ENCODE data around the gene C1QTNF8.

The C1QTNF8 gene

GRCh38 chr16:1073262-1073558 lies 22.8 kb downstream of the C1QTNF8 start:
- H3K4me3 Mint-ChIP-seq = no peak overlapping the region
- no peak overlapping the region for H3K27ac Mint-ChIP-seq
- no peaks in the 10 kb centered on the region for H3K9me3 Mint-ChIP-seq
- no peaks in the 10 kb centered on the region for H3K36me3 Mint-ChIP-seq (ENCODE audit: low read depth)
- peaks cover 5% of the 10 kb centered on the region for H3K4me1 Mint-ChIP-seq
- TF ChIP-seq CTCF (IDR thresholded peaks at IDR 0.05; ENCODE audit: unreplicated experiment in 3 of 3) = no peak
- peaks cover 70% of the 10 kb centered on the region for H3K27me3 Mint-ChIP-seq (ENCODE audit: low read depth)

GRCh38 chr16:1072526-1073261 lies 23.4 kb downstream of the C1QTNF8 start, which contains the start of gene SSTR5:
Gene SSTR5, plus strand, starts transcription at chr16:1072747. Its CDS starts 6,122 bp downstream, at chr16:1078869.
- H3K4me3 Mint-ChIP-seq = peak within 1 kb of the TSS in 1 of 3 experiments; percentile 19

GRCh38 chr16:1071561-1072225 lies 24.4 kb downstream of the C1QTNF8 start:
- Mint-ChIP-seq H3K4me3 (no peak overlapping the region), H3K27ac (no peak overlapping the region), H3K4me1 (peaks cover 3% of the 10 kb centered on the region), H3K36me3 (ENCODE audit: low read depth) (no peaks in the 10 kb centered on the region), H3K27me3 (ENCODE audit: low read depth) (peaks cover 72% of the 10 kb centered on the region), H3K9me3 (no peaks in the 10 kb centered on the region)
- TF ChIP-seq CTCF (IDR thresholded peaks at IDR 0.05; ENCODE audit: unreplicated experiment in 3 of 3) = no peak

More at GRCh38 chr16:1072526-1073261, 23.4 kb downstream of the C1QTNF8 start, which contains the start of gene SSTR5:
- H3K36me3 Mint-ChIP-seq (ENCODE audit: low read depth) = no peaks in the 10 kb centered on the region
- peaks cover 72% of the 10 kb centered on the region for H3K27me3 Mint-ChIP-seq (ENCODE audit: low read depth)
- no peaks in the 10 kb centered on the region for H3K9me3 Mint-ChIP-seq
- TF ChIP-seq CTCF (IDR thresholded peaks at IDR 0.05; ENCODE audit: unreplicated experiment in 3 of 3) = no peak
- H3K4me1 Mint-ChIP-seq = peaks cover 5% of the 10 kb centered on the region
- no peak within 1 kb of the TSS for H3K27ac Mint-ChIP-seq

- no peak overlapping the region for H3K27ac Mint-ChIP-seq
- no peak for TF ChIP-seq CTCF (IDR thresholded peaks at IDR 0.05; ENCODE audit: unreplicated experiment in 3 of 3)
- H3K36me3 Mint-ChIP-seq (ENCODE audit: low read depth) = no peaks in the 10 kb centered on the region
- H3K4me1 Mint-ChIP-seq = no peaks in the 10 kb centered on the region
- peaks cover 68% of the 10 kb centered on the region for H3K27me3 Mint-ChIP-seq (ENCODE audit: low read depth)
- H3K4me3 Mint-ChIP-seq = no peak overlapping the region
- H3K9me3 Mint-ChIP-seq = no peaks in the 10 kb centered on the region
These were observed 25.1 kb downstream of the C1QTNF8 start for GRCh38 chr16:1070864-1071408.

GRCh38 chr16:1070084-1070863 lies 25.8 kb downstream of the C1QTNF8 start:
- no peaks in the 10 kb centered on the region for H3K9me3 Mint-ChIP-seq
- H3K4me1 Mint-ChIP-seq = no peaks in the 10 kb centered on the region
- H3K27ac Mint-ChIP-seq = no peak overlapping the region
- TF ChIP-seq CTCF (IDR thresholded peaks at IDR 0.05; ENCODE audit: unreplicated experiment in 3 of 3) = no peak
- no peaks in the 10 kb centered on the region for H3K36me3 Mint-ChIP-seq (ENCODE audit: low read depth)
- peaks cover 68% of the 10 kb centered on the region for H3K27me3 Mint-ChIP-seq (ENCODE audit: low read depth)
- H3K4me3 Mint-ChIP-seq = no peak overlapping the region

Data from nephron (organoid).